Measurements from ENCODE around the gene PHETA2. TPM values are rescaled to one million over a fixed set of nuclear protein-coding genes. Genes with fewer than 3 reads are reported as not detected.

PHETA2 gene
- total and polyA plus RNA-seq, 2 donors (not counting 3 experiments of a cell fraction or from before 2014, with no cell fraction given) = 25.4 to 29.9 TPM

GRCh38 chr22:42066937-42067336, 7.1 kb upstream of the PHETA2 start:
- Histone ChIP-seq H3K36me3 (ENCODE audit: control insufficient read depth in 2 of 2, extremely low read depth in 1 of 2, insufficient read depth in 2 of 2, low read length in 2 of 2) (no peaks in the 10 kb centered on the region), H3K9me1 (replicated peaks; ENCODE audit: control insufficient read depth, extremely low read depth, insufficient read depth, low read length) (no peaks in the 10 kb centered on the region), H3K4me1 (ENCODE audit: control insufficient read depth, extremely low read depth, insufficient read depth, low read length) (peaks cover 13% of the 10 kb centered on the region), H3K27ac (ENCODE audit: insufficient read depth, low read depth, low read length) (no peak overlapping the region), H4K20me1 (replicated peaks; ENCODE audit: control insufficient read depth, extremely low read depth, insufficient read depth, low read length) (no peaks in the 10 kb centered on the region), H3K9ac (replicated peaks; ENCODE audit: extremely low read depth, insufficient read depth, low read length) (no peak overlapping the region), H3K9me3 (replicated peaks; ENCODE audit: control insufficient read depth, insufficient read depth, low read length) (no peaks in the 10 kb centered on the region), H3K27me3 (ENCODE audit: control insufficient read depth in 2 of 2, insufficient read depth in 2 of 2, low read length in 2 of 2) (no peaks in the 10 kb centered on the region), H3K4me2 (ENCODE audit: insufficient read depth, low read length) (no peak overlapping the region), H3K4me3 (replicated peaks in 1 of 3; ENCODE audit: insufficient read depth in 1 of 3, low read depth in 1 of 3, low read length in 3 of 3) (no peak overlapping the region), H3K79me2 (ENCODE audit: control insufficient read depth, insufficient read depth, low read length) (peaks cover 2% of the 10 kb centered on the region), H2AFZ (ENCODE audit: low read depth, low read length) (no peak overlapping the region)
- FAIRE-seq (no peak), DNase-seq (ENCODE audit: low read depth, low spot score) (no peak)
- CTCF ChIA-PET = no interaction called here
- intact Hi-C loops (cut with micrococcal nuclease) (no loop called here), dilution Hi-C loops (cut with MboI; ENCODE audit: extremely low pct_ligation_motif_present, low sequenced_read_pairs) (no loop called here)
- no TSS peak for BruUV-seq (replicated peaks)
- POLR2A ChIA-PET = no interaction called here
- TF ChIP-seq EZH2 (IDR thresholded peaks at IDR 0.05; ENCODE audit: borderline replicate concordance, low read depth, low read length, severe bottlenecking) (no peak), CTCF (IDR thresholded peaks at IDR 0.05; ENCODE audit: extremely low read depth in 1 of 2, insufficient read depth in 1 of 2, low read depth in 1 of 2, low read length in 2 of 2) (no peak), MYC (IDR thresholded peaks at IDR 0.05; ENCODE audit: low read depth, low read length) (no peak), MAX (IDR thresholded peaks at IDR 0.05; ENCODE audit: insufficient read depth, insufficient read length) (no peak), POLR2A (IDR thresholded peaks at IDR 0.05; ENCODE audit: low read depth, low read length) (no peak), POLR2AphosphoS5 (IDR thresholded peaks at IDR 0.05; ENCODE audit: insufficient read depth, low read depth, low read length) (no peak), JUN (IDR thresholded peaks at IDR 0.05; ENCODE audit: borderline replicate concordance, insufficient read depth, insufficient read length, low read depth) (no peak), FOS (IDR thresholded peaks at IDR 0.05; ENCODE audit: borderline replicate concordance, insufficient read depth, low read length) (no peak), GATA2 (IDR thresholded peaks at IDR 0.05; ENCODE audit: insufficient read depth, insufficient read length, low read depth, low read length) (no peak)

Data from endothelial cell of umbilical vein (primary cell).